ENCODE measurements around the gene TMPRSS9.
"Not testable (repeated sequence)": the region's sequence is repeated elsewhere in the genome, so short reads cannot be mapped to it uniquely, and the experiment has no call there.

TMPRSS9 gene

DNA sequence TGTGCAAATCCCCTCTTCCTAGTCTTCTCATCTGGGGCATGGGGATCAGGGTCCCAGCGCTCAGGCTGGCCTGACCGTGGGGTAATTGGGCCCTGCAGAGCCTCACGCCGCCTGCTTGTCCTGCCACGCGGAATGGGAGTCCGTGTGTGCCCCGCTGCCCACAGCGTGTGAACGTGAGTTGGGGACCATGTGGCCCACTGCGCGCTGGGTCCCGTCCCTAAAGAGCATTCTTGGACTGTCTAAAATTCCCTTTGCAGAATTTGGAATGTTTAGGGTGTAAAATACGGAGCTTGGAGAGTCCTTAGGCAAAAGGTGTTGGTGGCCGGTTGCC, 2.9 kb downstream of the TMPRSS9 start:
- no peak for DNase-seq

DNA sequence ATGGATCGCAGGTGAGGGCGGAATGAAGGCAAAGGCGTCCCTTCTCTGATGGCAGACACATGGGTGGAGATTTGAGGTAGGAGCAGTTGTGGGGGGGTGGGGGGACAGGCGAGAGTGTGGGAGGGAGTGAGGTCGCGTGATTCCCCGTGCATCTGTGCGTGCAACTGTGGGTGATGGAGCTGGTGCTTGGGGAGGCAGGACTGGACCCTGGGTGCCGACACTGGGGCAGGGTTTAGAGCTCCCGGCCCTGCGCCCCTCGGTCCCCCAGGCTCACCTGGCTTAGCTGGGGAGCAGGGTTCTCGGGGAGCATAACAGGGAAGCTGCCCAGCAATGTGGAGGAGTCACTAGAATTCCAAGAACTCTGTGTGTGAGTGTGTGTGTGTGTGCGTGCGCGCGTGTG, 3.4 kb downstream of the TMPRSS9 start:
- DNase-seq, result no peak

DNA sequence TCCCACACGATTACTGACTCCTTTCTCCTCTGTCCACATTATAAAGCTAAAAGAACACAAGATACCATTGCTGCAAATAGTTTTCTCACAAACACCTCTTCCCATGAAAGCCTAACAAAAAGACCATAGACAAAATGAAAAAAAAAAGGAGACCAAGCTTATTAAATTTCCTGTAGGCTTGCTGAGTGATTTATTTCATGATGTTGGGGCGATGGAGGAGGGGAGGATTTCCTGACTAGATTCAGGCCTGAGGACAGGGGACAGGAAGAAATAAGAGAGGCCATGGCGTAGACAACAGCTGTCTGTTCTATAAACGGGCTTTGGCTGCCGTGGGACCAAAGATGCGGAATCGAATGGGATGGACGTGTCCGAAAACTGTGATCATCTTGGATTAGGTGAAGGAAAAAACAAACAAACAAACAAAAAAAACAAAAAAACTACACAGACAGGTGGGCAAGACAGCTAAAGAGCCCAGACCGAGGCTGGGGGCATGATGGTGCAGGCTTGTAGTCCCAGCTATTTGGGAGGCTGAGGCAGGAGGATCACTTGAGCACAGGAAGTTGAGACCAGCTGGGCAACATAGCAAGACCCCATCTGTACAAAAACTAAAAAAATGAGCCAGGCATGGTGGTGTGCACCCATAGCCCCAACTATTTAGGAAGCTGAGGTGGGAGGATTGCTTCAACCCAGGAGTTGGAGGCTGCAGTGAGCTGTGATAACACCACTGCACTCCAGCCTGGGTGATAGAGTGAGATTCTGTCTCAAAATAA, 5.3 kb downstream of the TMPRSS9 start:
- DNase-seq, result no peak

DNA sequence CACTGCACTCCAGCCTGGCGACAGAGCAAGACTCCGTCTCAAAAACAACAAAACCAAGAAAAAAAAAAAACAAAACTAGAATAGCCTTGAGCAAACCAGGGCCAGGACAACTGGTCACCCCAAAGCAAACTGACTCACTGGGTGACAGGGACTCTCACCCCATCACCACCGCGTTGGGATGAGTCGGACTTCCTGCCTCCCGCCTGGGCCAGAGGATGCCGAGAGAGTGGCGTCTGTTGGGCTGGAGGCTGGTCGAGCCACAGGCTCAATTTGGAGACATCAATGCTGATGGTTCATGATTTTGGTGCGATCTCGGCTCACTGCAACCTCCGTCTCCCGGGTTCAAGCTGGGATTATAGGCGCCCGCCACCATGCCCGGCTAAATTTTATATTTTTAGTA, 11.6 kb downstream of the TMPRSS9 start:
- no peak for DNase-seq

DNA sequence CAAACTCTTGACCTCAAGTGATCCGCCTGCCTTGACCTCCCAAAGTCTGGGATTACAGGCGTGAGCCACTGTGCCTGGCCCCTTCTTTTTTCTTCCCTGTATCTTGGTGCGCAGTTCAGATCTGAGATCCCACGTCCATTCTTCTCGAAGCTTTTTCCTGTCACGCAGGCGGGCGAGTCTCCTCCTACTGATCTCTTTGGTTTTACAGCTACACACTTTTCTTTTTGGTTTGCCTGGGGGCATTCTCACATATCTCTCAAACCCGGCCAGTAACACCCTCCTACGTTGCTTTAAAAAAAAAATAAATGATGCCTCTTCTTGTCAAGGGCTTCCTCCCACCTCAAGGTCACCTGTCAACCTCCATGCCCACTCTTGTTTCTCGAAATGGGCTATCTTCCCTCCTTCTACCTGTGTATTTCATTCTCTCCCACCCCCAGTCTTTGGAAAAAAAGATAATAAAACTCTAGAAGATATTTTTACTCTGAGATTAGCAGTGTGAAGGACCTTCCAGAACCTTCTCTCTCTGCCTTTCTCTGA, 12.1 kb downstream of the TMPRSS9 start:
- no peak for DNase-seq

DNA sequence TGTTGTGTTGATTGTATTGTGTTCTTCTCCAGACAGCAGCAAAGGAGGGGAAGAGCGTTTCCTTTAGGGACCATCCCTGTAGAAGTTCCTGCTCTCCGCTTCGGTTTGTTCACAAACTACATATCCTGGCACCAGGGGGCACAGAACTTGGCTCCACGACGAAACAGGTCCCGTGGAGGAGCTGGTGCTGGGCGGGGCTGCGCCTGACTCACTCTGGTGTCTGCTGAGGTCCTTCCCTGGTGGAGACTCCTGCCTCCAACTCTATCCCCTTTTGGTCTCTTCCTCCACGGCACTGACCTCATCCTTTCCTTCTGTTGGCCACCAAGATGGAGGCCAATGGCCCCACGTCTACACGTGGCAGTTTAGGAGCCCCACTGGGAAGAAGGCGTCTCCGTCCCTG, 14.7 kb downstream of the TMPRSS9 start:
- no peak for DNase-seq

DNA sequence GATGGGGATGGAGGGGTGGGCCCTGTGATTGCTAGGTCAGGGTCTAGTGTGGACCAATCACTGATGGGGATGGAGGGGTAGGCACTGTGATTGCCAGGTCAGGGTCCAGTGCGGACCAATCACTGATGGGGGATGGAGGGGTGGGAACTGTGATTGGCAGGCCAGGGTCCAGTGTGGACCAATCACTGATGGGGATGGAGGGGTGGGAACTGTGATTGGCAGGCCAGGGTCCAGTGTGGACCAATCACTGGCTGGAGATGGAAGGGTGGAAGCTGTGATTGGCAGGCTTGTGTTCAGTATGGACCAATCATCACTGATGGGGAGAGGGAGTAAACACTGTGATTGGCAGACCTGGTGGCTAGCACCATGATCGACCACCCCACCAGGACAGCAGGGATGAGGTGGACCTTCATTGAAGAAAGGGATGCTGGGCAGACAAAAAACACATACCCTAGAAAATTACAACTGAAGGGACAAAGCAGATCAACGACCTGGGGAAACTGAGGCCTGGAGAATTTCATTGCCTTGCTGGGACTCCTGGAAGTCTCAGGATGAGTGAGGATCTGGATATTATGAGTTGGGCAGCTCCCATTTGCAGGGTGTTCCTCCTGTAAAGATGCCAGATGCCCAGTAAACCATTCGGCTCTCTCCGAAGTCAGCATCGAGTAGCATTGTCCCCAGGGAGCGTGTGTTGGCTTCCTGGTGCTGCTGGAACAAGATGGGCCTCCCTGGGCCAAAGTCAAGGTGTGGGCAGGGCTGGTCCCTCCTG, 15.5 kb downstream of the TMPRSS9 start:
- DNase-seq, result no peak

DNA sequence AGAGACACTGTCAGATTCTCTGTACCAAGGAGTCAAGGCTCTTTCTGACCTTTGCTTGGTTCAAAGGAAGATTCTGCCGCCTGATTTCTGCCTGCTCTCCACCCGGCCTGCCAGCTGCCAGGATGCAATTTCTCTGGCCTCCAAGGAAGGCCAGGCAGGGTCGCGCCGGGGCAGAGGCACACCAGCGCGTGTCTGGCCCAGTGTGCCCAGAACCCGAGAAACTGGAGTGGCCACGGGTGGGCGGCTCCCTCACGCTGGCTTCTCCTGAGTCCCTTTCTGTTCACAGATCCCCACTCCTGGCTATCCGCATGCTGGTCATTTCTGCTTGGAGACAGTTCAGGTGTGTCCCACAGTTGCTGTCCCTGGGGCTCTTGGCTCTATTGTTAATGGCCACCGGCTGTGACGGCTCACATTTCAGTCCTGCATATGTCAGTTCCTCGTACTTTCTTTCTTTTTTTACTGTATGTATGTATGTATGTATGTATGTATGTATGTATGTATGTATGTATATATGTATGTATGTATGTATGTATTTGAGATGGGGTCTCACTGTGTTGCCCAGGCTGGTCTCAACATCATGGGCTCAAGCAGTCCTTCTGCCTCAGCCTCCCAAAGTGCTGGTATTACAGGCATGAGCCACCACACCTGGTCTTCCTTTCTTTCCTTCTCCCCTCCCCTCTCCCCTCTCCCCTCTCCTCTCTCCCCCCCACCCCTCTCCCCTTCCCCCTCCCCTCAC, 16.9 kb downstream of the TMPRSS9 start:
- DNase-seq, result no peak

DNA sequence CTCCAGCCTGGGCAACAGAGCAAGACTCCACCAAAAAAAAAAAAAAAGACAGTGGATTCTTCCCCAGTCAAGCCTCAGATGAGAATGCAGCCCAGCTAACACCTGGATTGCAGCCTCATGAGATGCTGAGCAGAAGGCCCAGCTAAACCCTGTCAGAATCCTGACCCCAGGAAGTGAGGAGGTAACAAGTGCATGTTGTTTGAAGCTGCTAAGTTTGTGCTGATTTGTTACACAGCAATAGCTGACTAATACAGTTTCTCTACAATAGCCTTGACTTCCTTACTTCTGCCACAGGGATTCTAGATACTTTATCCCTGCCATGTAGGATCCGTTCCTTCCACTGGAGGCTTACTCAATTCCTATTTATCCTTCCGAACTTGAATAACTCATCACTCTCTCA, 20.5 kb downstream of the TMPRSS9 start:
- no peak for DNase-seq

DNA sequence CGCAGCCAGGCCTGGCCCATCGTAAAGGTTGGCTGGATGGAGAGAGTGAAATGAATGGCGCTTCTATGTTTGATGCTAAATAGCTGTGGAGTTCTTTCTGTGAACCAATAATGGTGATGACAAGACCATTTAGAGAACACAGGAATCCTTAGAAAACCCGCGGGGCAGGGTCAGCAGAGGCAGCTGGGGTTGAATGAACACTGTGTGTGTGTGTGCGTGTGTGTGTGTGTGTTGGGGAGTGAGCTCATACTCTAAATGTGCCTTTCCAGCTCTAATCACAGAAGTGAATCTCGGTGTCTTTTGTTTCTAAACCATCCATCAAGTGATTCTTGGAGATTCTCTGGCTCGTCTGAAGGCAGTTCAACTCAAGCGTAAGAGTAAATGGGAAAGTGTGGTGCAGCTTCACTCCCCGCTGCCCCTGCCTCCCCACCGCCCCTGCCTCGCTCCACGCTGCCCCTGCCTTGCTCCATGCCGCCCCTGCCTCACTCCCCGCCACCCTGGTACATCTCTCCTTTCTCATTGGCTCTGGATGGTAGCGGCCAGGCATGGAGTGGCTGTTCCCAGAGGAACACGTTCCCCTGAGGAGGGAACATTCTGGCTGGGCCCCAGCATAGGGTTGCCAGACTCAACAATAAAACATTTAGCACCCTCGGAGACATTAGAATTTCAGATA, 21.2 kb downstream of the TMPRSS9 start:
- DNase-seq, result no peak

DNA sequence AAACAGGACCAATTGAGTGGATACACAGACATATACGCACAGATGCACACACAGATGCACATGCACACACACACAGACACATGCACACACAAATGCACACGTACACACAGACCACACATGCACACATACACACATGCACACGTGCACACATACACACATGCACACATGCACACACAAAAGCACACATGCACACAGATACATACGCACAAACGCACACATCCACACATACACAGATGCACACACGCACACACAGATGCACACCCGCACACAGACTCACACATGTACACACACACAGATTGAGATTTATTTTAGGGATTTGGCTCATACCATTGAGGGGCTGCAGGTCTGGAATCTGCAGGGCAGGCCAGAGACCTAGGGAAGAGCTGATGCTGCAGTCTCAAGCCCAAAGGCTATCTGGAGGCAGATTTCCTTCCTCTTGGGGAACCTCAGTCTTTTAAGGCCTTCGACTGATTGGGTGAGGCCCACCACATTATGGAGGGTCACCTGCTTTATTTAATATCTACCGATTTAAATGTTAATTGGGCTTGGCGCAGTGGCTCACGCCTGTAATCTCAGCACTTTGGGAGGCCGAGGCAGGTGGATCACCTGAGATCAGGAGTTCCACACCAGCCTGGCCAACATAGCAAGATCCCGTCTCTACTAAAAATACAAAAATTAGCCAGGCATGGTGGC, 22.6 kb downstream of the TMPRSS9 start:
- DNase-seq, result no peak

DNA sequence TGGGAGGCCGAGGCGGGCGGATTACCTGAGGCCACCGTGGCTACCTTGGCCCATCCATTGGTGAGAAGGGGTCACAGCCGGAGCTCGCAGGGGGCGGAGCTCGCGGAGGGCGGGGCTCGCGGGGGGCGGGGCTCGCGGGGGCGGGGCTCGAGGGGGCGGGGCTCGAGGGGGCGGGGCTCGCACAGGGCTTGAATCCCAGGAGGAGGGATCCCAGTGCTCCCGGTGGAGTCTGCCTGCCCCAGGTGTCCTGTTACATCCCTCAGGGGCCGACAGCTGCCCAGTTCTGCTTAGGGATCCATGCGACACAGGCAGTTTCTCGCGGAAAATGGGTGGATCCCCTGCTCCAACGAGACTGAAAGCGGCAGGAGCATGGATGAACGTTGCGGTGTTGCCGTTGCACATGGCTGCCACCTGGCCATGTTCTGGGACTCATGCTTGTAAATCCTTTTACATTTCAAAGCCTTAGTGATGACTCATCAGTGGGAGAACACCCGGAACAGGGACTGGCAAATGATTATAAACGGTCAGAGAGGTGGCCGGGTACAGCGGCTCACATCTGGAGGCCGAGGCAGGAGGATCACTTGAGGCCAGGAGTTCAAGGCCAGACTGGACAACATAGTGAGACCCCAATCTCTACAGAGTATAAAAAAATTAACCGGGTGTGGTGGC, 25.1 kb downstream of the TMPRSS9 start:
- DNase-seq, result peak; percentile 24

DNA sequence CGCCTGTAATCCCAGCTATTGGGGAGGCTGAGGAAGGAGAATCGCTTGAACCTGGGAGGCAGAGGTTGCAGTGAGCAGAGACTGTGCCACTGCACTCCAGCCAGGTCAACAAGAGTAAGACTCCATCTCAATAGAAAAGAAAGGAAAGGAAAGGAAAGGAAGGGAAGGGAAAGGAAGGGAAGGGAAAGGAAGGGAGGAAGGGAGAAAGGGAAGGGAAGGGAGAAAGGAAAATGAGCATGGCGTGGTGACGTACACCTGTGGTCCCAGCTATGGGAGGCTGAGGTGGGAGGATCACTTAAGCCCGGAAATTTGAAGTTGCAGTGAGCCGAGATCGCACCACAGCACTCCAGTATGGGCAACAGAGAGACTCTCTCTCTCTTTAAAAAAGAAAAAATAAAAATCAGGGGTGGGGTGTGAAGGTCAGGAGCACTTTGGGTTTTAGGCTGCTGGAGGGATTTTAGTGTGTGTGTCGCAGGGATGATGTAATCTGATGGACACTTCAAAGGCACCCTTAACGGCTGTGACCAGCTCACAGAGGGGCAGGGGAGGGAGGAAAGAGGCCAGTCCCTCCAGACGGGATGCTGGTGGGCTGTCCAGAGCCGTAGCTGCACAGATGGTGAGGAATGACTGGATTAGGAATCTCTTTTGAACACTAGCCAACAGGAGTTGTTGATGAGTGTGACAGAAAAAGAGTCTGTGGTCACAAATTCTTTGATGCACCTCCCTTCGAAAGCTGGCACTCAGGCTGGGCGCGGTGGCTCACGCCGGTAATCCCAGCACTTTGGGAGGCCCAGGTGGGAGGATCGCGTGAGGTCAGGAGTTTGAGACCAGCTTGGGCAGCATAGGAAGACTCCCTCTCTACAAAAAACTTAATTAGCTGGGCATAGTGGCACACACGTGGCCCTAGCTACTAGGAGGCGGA, 27.6 kb downstream of the TMPRSS9 start:
- no peak for DNase-seq

DNA sequence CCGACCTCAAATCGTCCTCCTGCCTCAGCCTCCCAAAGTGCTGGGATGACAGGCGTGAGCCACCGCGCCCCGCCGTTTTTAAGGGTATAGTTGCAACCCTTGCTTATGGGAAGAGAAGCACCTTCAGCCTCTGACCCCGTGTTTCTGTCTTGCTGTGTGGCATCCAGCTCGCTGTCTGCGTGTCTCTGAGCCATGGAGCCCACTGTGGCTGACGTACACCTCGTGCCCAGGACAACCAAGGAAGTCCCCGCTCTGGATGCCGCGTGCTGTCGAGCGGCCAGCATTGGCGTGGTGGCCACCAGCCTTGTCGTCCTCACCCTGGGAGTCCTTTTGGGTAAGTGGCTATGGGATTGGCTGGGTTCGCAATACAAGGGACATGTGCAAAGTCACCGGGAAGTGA, 29.5 kb downstream of the TMPRSS9 start:
- no peak for DNase-seq

DNA sequence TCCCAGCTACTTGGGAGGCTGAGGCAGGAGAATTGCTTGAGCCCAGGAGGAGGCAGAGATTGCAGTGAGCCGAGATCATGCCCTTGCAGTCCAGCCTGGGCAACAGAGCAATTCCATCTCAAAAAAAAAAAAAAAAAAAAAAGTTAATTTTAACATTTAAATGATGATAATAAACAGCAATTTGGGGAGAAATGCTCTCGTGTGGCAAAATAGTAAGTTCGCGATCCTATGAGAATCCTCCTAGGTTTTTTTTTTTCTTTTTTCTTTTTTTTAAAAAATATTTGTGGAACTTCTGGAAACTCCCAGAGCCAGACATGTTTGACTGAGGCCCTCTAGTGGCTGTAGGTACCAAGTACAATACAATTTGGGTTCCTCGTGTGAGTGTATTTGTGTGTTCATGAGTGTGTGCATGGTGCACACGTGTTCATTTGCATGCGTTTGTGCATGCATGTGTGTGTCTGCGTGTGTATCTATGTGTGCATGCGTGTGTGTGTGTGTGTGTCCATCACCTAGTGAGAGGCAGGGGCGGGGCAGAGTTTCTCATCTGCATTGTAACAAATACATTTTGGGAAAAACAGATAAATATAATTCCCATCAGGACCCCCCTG, 31.2 kb downstream of the TMPRSS9 start:
- peak; percentile 59 for DNase-seq

DNA sequence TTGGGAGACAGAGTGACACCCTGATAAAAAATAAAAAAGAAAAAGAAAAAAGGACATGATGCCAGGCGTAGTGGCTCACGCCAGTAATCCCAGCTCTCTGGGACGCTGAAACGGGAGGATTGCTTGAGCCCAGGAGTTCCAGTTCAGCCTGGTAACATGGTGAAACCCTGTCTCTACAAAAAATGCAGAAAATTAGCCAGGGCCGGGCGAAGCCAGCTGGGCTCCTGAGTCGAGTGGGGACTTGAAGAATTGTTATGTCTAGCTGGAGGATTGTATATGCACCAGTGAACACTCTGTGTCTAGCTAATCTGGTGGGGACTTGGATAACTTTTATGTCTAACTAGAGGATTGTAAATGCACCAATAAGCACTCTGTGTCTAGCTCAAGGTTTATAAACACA, 32.3 kb downstream of the TMPRSS9 start:
- no peak for DNase-seq

DNA sequence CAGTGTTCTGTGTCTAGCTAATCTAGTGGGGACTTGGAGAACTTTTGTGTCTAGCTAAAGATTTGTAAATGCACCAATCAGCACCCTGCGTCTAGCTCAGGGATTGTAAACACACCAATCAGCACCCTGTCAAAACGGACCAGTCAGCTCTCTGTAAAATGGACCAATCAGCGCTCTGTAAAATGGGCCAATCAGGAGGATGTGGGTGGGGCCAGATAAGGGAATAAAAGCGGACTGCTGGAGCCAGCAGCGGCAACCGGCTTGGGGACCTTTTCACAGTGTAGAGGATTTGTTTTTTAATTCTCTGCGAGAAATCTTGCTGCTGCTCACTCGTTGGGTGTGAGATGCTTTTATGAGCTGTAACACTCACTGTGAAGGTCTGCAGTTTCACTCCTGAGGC, 32.8 kb downstream of the TMPRSS9 start:
- DNase-seq, result not testable (repeated sequence)

DNA sequence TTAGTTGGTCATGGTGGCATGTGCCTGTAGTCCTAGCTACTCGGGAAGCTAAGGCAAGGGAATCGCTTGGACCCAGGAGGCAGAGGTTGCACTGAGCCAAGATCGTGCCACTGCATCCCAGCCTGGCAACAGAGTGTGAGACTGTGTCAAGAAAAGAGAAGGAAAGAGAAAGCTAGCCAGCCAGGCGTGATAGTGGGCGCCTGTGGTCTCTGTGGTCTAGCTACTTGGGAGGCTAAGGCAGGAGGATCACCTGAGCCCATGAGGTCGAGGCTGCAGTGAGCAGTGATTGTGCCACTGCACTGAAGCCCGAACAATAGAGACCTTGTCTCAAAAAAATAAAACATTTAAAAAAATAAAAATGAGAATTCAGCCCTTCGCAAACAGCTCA, 34.0 kb downstream of the TMPRSS9 start:
- DNase-seq, result no peak

DNA sequence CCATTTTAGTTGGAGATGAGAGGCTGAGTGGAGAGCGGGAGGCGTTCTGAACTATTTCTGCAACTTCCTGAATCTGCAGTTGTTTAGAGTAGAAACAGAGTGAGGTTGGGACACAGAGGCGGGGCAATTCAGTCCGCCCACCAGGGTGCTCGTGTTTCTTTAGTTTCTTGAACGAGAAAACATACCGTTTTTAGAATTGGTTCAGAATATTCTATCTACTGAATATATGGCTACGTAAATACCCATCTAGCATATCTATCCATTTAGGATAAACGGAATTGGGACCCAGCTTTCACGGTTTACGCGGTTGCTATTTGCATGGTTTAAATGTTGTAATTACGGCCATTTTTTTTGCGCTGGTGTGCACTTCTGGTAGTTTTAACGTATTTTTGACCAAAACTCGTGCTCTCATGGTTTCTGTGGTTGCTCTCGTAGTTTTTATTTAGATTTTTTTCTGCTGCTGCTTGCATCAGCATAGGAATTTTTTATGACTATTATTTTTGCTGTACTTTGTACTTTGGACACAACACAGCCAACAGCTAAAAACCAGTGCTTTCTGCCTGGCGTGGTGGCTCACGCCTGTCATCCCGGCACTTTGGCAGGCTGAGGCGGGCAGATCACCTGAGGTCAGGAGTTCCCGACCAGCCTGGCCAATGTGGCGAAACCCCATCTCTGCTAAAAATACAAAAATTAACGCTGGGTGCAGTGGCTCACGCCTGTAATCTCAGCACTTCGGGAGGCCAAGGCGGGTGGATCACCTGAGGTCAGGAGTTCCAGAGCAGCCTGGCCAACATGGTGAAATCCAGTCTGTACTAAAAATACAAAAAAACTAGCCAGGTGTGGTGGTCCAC, 34.6 kb downstream of the TMPRSS9 start:
- no peak for DNase-seq
